MM.1S (cell line): Measurements from ENCODE around the gene PITPNM1.

Experiments
- DNase-seq: peaks from one replicate; pipeline ENCODE4 v3.0.0-alpha.2; 2015
- H2AFZ ChIP-seq: fragments of 300-600 bp; sonication (generic); 2 replicates; pipeline ENCODE4 v1.6.0; 2016; ENCODE audit warnings: antibody characterized with exemption, low read length
- H3F3A ChIP-seq: fragments of 300-600 bp; sonication (generic); 2 replicates; pipeline ENCODE4 v1.6.1; 2016; ENCODE audit warnings: mild to moderate bottlenecking, antibody characterized with exemption, low read length, moderate library complexity, mixed read lengths; ENCODE audit not compliant: insufficient read depth
- H3K27ac ChIP-seq: fragments of 300-600 bp; sonication (generic); 2 replicates; pipeline ENCODE4 v1.5.1; 2016; ENCODE audit warnings: mild to moderate bottlenecking, low read length
- H3K27me3 ChIP-seq: fragments of 300-600 bp; sonication (generic); replicated peaks from 2 replicates; pipeline ENCODE4 v1.6.0; 2016; ENCODE audit warnings: low read length; ENCODE audit not compliant: insufficient read depth
- H3K36me3 ChIP-seq: fragments of 300-600 bp; sonication (generic); replicated peaks from 2 replicates; pipeline ENCODE4 v1.6.1; 2016; ENCODE audit warnings: mild to moderate bottlenecking, low read length, mixed read lengths; ENCODE audit not compliant: insufficient read depth
- H3K4me1 ChIP-seq: fragments of 300-600 bp; sonication (generic); 2 replicates; pipeline ENCODE4 v1.6.1; 2016; ENCODE audit warnings: low read length, mixed read lengths
- H3K4me2 ChIP-seq: fragments of 300-600 bp; sonication (generic); 2 replicates; pipeline ENCODE4 v1.6.0; 2016; ENCODE audit warnings: low read depth, low read length
- H3K4me3 ChIP-seq: fragments of 300-600 bp; sonication (generic); 2 replicates; pipeline ENCODE4 v1.5.1; 2016; ENCODE audit warnings: low read length, mixed read lengths
- H3K79me2 ChIP-seq: fragments of 300-600 bp; sonication (generic); 2 replicates; pipeline ENCODE4 v1.6.1; 2016; ENCODE audit warnings: mixed run types, low read length, mixed read lengths
- H3K9ac ChIP-seq: fragments of 300-600 bp; sonication (generic); 2 replicates; pipeline ENCODE4 v1.6.1; 2016; ENCODE audit warnings: low read length, mixed read lengths
- H3K9me2 ChIP-seq: fragments of 300-600 bp; sonication (generic); replicated peaks from 2 replicates; pipeline ENCODE4 v1.6.1; 2016; ENCODE audit warnings: mild to moderate bottlenecking, low read length, mixed read lengths; ENCODE audit not compliant: insufficient read depth
- H3K9me3 ChIP-seq: fragments of 300-600 bp; sonication (generic); replicated peaks from 2 replicates; pipeline ENCODE4 v1.6.1; 2016; ENCODE audit warnings: mild to moderate bottlenecking, low read length, mixed read lengths; ENCODE audit not compliant: insufficient read depth
- H4K20me1 ChIP-seq: fragments of 300-600 bp; sonication (generic); 2 replicates; pipeline ENCODE4 v1.6.1; 2016; ENCODE audit warnings: mild to moderate bottlenecking, low read length, moderate library complexity, mixed read lengths; ENCODE audit not compliant: insufficient read depth
- CTCF ChIP-seq: fragments of 300-600 bp; sonication (generic); IDR thresholded peaks from 2 replicates; pipeline ENCODE4 v1.5.1; 2016; ENCODE audit warnings: antibody characterized with exemption, low read length, mixed read lengths
- EZH2 ChIP-seq: fragments of 300-600 bp; sonication (generic); optimal IDR thresholded peaks from 2 replicates; pipeline ENCODE3; 2017; ENCODE audit warnings: low read depth, mild to moderate bottlenecking, antibody characterized with exemption, low read length, mixed read lengths
- EZH2phosphoT487 ChIP-seq: fragments of 300-600 bp; sonication (generic); IDR thresholded peaks from 2 replicates; pipeline ENCODE4 v1.6.1; 2018; ENCODE audit warnings: antibody characterized with exemption, low read length

PITPNM1 gene

GRCh38 chr11:67490727-67491065, 14.5 kb downstream of the PITPNM1 start:
- Histone ChIP-seq H3K4me2 (no peak overlapping the region), H3K9me3 (no peaks in the 10 kb centered on the region), H3K9ac (no peak overlapping the region), H3K9me2 (no peaks in the 10 kb centered on the region), H3K27ac (no peak overlapping the region), H3K4me3 (no peak overlapping the region), H3F3A (no peaks in the 10 kb centered on the region), H4K20me1 (no peaks in the 10 kb centered on the region), H3K79me2 (peaks cover 8% of the 10 kb centered on the region), H2AFZ (no peak overlapping the region), H3K36me3 (no peaks in the 10 kb centered on the region), H3K27me3 (no peaks in the 10 kb centered on the region), H3K4me1 (peaks cover 10% of the 10 kb centered on the region)
- DNase-seq: no peak
- TF ChIP-seq CTCF (no peak), EZH2 (no peak), EZH2phosphoT487 (no peak)

GRCh38 chr11:67489885-67490726, 15.1 kb downstream of the PITPNM1 start:
- H3K36me3 ChIP-seq: no peaks in the 10 kb centered on the region
- no peak for TF ChIP-seq EZH2phosphoT487
- no peak for TF ChIP-seq EZH2
- TF ChIP-seq CTCF: no peak
- DNase-seq: no peak

GRCh38 chr11:67489203-67489884, 15.8 kb downstream of the PITPNM1 start:
- DNase-seq: no peak
- no peak for TF ChIP-seq EZH2phosphoT487
- TF ChIP-seq EZH2: no peak
- no peak for TF ChIP-seq CTCF
- H3K36me3 ChIP-seq: no peaks in the 10 kb centered on the region

More at GRCh38 chr11:67489885-67490726, 15.1 kb downstream of the PITPNM1 start:
- Histone ChIP-seq H3K9me3 (no peaks in the 10 kb centered on the region), H3K79me2 (peaks cover 8% of the 10 kb centered on the region), H3F3A (no peaks in the 10 kb centered on the region), H2AFZ (no peak overlapping the region), H3K9ac (no peak overlapping the region), H3K4me1 (peaks cover 10% of the 10 kb centered on the region), H3K27ac (no peak overlapping the region), H4K20me1 (no peaks in the 10 kb centered on the region), H3K9me2 (no peaks in the 10 kb centered on the region), H3K4me3 (no peak overlapping the region), H3K4me2 (no peak overlapping the region), H3K27me3 (no peaks in the 10 kb centered on the region)

More at GRCh38 chr11:67489203-67489884, 15.8 kb downstream of the PITPNM1 start:
- Histone ChIP-seq H3K27ac (no peak overlapping the region), H3F3A (no peaks in the 10 kb centered on the region), H3K9me2 (no peaks in the 10 kb centered on the region), H2AFZ (no peak overlapping the region), H3K9ac (no peak overlapping the region), H3K79me2 (peaks cover 16% of the 10 kb centered on the region), H3K27me3 (no peaks in the 10 kb centered on the region), H3K4me2 (no peak overlapping the region), H4K20me1 (no peaks in the 10 kb centered on the region), H3K4me1 (peaks cover 10% of the 10 kb centered on the region), H3K4me3 (no peak overlapping the region), H3K9me3 (no peaks in the 10 kb centered on the region)
